Pancreas (tissue), 10 donors: ENCODE results near the gene RER1. TPM values are rescaled to one million over a fixed set of nuclear protein-coding genes. Genes with fewer than 3 reads are reported as not detected.

ENCODE experiments used
- ATAC-seq, 4 donors: fragments of 200-7000 bp; cut with Tn5 transposase; one replicate each; pipeline versions ENCODE4 v1.8.0 to v1.9.1; 2020; ENCODE audit warnings: mild to moderate bottlenecking in 4 of 4, moderate library complexity in 4 of 4
- DNase-seq, 6 donors: peaks; one replicate each; pipeline ENCODE4 v3.0.0-alpha.2; 2020
- FAIRE-seq: peaks from 2 replicates; lab custom pipeline; 2012; peaks lifted over from hg19 to GRCh38; lab: Jason Lieb, UNC
- H3K27ac ChIP-seq, 4 donors: fragments of 200-600 bp; sonication (generic); 1 replicate in 3 of 4; 2 replicates in 1 of 4; pipeline versions ENCODE4 v1.5.0 to v1.8.0; 2020
- H3K27me3 ChIP-seq, 4 donors: fragments of 200-600 bp; one replicate each; pipeline ENCODE4 v1.8.0; 2021
- H3K36me3 ChIP-seq, 3 donors: fragments of 200-600 bp; sonication (generic) in 1 of 3; one replicate each; pipeline versions ENCODE4 v1.5.0 to v1.8.0; 2020 to 2021
- H3K4me1 ChIP-seq, 3 donors: fragments of 200-600 bp; one replicate each; pipeline ENCODE4 v1.8.0; 2021
- H3K4me3 ChIP-seq, 4 donors: fragments of 200-600 bp; sonication (generic) in 2 of 4; one replicate each; pipeline versions ENCODE4 v1.5.0 to v1.8.0; 2020 to 2021
- H3K9me3 ChIP-seq, 4 donors: fragments of 200-600 bp; one replicate each; pipeline ENCODE4 v1.8.0; 2021
- WGBS, 2 donors: extraction: QIAGEN DNeasy Blood & Tissue Kit; methylation state at CpG; one replicate each; pipeline ENCODE4 v1.1.7; 2013; 5-methylcytosine and 5-hydroxymethylcytosine counted together
- intact Hi-C, 3 donors: fragments of 100-400 bp; cut with DNase I; formaldehyde crosslinking; loops; one replicate each; pipeline versions ENCODE4 v1.11.1 to v1.14.2; 2022
- polyA plus RNA-seq, 2 donors: library from polyadenylated mRNA; stranded (reverse); fragments of 200-250 nt; gene quantifications; one replicate each; pipeline ENCODE4 v1.2.3, GENCODE V29; 2013
- total RNA-seq, 6 donors: library from RNA; stranded (reverse); fragmentation: NEBNext Ultra II Directional in 4 of 6; extraction: Animal tissue kit (Norgen Biotek cat#: 25700) in 4 of 6; gene quantifications; one replicate each; pipeline versions ENCODE4 v1.2.1 to v1.2.4, GENCODE V29; 2021 to 2023
- TF ChIP-seq, protein P1 (sequence below), 4 donors: fragments of 200-600 bp; sonication (generic) in 3 of 4; IDR thresholded peaks; one replicate each; pipeline versions ENCODE4 v1.5.0 to v1.8.0; 2021; ENCODE audit warnings: antibody characterized with exemption in 4 of 4
- donor health status: healthy with polysubstance abuse.
- donor health status: DM: no; HTN: no; CAD: no; lungs with moderate emphysema.
- donor health status: DM: no; HTN: no; CAD: no.
- donor health status: control.
- donor health status: control.
- donor health status: Bipolar disorder and iron deficiency.
- donor health status: DM: yes; HTN: yes; CAD: no.
- donor health status: DM: no; HTN: no; CAD: no.
- donor health status: DM: no; HTN: no; CAD: no.
- donor health status: DM: yes; HTN: yes; CAD: no.

Gene RER1
- total and polyA plus RNA-seq, 8 donors, result 54.8 to 84.2 (median 70.6) TPM

DNA sequence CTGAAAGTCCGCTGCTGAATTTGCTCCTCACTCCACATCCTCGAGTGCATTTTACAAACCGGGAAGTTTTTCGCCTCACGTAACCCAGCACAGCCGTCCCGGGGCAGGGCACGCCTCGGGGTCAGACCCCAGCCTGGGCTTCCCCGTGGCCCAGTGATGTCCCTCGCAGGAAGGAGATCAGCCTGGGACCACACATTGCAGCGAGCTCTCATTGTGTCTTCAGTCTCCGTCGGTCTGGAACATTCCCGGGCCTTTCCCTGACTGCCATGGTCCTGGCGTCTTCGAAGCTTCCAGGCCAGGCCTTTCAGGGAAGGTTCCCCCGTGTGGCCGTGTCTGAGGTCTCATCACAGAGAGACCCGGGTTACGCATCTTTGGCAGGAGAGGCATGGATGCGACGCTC, 43.7 kb upstream of the RER1 start:
- Histone ChIP-seq H3K27ac (no peak overlapping the region), H3K4me1 (no peaks in the 10 kb centered on the region), H3K27me3 (no peaks in the 10 kb centered on the region), H3K9me3 (no peaks in the 10 kb centered on the region), H3K4me3 (no peak overlapping the region), H3K36me3 (no peaks in the 10 kb centered on the region)
- FAIRE-seq, result no peak
- ATAC-seq, result peak in 1 of 4 donors; percentile 18
- intact Hi-C loops, result no loop called here
- TF ChIP-seq, protein P1, sequence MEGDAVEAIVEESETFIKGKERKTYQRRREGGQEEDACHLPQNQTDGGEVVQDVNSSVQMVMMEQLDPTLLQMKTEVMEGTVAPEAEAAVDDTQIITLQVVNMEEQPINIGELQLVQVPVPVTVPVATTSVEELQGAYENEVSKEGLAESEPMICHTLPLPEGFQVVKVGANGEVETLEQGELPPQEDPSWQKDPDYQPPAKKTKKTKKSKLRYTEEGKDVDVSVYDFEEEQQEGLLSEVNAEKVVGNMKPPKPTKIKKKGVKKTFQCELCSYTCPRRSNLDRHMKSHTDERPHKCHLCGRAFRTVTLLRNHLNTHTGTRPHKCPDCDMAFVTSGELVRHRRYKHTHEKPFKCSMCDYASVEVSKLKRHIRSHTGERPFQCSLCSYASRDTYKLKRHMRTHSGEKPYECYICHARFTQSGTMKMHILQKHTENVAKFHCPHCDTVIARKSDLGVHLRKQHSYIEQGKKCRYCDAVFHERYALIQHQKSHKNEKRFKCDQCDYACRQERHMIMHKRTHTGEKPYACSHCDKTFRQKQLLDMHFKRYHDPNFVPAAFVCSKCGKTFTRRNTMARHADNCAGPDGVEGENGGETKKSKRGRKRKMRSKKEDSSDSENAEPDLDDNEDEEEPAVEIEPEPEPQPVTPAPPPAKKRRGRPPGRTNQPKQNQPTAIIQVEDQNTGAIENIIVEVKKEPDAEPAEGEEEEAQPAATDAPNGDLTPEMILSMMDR (IDR thresholded peaks at IDR 0.05), result no peak
- 52 to 60% methylated on average over 23 of the region's 23 CpGs for WGBS, 2 donors
- DNase-seq, result peak in 2 of 6 donors; percentile 34 to 43

DNA sequence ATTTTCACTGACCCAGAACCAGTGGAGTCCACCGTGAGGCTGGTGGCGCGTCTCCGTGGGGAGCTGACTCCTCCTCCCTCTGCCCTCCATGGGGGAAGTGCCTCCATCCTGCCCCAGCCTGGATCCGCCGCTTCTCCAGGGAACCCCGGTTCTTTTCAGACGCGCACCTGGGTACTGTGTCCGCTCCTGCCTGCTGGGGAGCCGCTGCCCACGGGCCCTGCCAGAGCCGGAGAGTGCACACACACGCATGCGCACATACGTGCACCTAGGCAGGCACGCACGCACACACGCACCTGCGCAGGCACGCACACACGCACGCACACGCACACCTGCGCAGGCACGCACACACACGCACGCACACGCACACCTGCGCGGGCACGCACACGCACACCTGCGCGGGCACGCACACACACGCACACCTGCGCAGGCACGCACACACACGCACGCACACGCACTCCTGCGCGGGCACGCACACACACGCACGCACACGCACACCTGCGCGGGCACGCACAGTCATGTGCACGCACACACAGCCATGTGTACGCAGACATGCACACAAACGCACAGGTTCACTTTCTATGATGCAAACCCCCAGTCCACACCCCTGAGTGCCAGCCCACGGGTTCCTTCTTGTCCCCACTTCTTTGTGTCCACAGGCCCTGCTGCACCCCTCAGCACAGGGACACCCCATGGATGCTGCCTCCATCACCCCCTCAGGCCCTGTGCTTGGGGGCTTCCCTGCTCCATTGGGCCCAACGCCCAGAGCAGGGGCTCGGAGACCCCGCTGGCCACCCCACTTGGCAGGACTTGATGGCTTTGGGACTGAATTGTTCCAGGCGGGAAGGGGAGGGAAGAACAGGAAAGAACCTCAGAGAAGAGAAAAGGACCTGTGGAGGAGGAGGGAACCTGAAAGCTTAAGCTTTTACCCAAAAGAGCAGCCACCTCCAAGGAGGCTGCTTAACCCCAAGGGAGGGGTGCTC, 43.0 kb upstream of the RER1 start:
- intact Hi-C loops, result no loop called here
- WGBS, 2 donors, result 89 to 92% methylated on average over 46 to 59 of the region's 59 CpGs
- FAIRE-seq (no peak), DNase-seq (peak in 3 of 6 donors; percentile 14 to 45 (median 30)), ATAC-seq (no peak)
- Histone ChIP-seq H3K4me1 (no peaks in the 10 kb centered on the region), H3K36me3 (no peaks in the 10 kb centered on the region), H3K9me3 (no peaks in the 10 kb centered on the region), H3K4me3 (no peak overlapping the region), H3K27ac (no peak overlapping the region), H3K27me3 (no peaks in the 10 kb centered on the region)
- TF ChIP-seq, protein P1 (IDR thresholded peaks at IDR 0.05), result no peak

DNA sequence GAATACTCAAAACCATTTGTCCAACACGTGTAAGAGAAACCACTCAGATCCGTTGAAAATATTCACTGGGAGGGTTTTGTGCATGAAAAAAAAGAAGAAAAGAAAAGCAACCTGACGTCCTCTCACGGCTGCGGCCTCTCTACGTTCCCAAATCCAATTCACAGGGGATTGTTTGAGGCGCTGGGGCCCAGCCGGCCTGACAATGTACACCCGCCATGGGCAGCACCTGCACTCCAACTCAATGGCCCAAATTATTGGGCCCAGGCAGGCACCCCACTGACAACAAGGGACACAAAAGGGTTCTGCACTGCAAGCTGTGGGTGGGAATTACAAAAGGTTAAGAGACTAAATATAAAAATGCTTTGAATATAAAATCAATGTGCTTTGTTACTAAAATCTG, 41.8 kb upstream of the RER1 start:
- Histone ChIP-seq H3K9me3 (no peaks in the 10 kb centered on the region), H3K4me1 (no peaks in the 10 kb centered on the region), H3K27me3 (no peaks in the 10 kb centered on the region), H3K4me3 (no peak overlapping the region), H3K27ac (no peak overlapping the region), H3K36me3 (no peaks in the 10 kb centered on the region)
- intact Hi-C loops, result no loop called here
- WGBS, 2 donors, result 79 to 84% methylated on average over 9 of the region's 9 CpGs
- ATAC-seq (no peak), FAIRE-seq (no peak), DNase-seq (peak in 2 of 6 donors; percentile 17 to 27)
- TF ChIP-seq, protein P1 (IDR thresholded peaks at IDR 0.05), result no peak

DNA sequence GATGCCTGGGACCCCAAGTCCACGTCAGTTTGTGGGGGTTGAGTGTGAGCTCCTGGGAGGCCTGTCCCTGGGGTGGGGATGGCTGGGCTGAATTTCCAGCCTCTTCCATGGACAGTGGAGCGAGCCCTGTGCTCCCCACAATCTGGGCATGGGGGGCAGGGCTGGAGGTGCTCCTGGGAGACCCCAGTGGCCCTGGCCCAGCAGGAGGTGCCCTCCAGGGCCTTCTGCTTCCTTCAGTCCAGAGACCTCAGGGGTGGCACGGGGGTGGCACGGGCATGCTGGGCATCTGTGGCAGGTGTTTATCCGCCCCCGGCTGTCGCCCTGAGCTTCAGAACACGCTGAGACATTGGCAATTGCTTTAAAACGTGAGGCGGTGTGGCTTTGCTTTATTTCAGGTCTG, 41.1 kb upstream of the RER1 start:
- Histone ChIP-seq H3K9me3 (no peaks in the 10 kb centered on the region), H3K36me3 (no peaks in the 10 kb centered on the region), H3K4me3 (no peak overlapping the region), H3K27ac (no peak overlapping the region), H3K4me1 (no peaks in the 10 kb centered on the region), H3K27me3 (no peaks in the 10 kb centered on the region)
- DNase-seq (peak in 3 of 6 donors; percentile 5 to 34 (median 25)), FAIRE-seq (no peak), ATAC-seq (no peak)
- intact Hi-C loops, result no loop called here
- WGBS, 2 donors, result 73 to 78% methylated on average over 10 of the region's 10 CpGs
- TF ChIP-seq, protein P1 (IDR thresholded peaks at IDR 0.05), result no peak
